ENCODE results near the gene LIAS. TPM values are rescaled to one million over a fixed set of nuclear protein-coding genes. Genes with fewer than 3 reads are reported as not detected.
"Not testable (repeated sequence)": the region's sequence is repeated elsewhere in the genome, so short reads cannot be mapped to it uniquely, and the experiment has no call there.

Gene LIAS
- total RNA-seq, 1 donor from 2014 or later = 10.9 TPM

DNA sequence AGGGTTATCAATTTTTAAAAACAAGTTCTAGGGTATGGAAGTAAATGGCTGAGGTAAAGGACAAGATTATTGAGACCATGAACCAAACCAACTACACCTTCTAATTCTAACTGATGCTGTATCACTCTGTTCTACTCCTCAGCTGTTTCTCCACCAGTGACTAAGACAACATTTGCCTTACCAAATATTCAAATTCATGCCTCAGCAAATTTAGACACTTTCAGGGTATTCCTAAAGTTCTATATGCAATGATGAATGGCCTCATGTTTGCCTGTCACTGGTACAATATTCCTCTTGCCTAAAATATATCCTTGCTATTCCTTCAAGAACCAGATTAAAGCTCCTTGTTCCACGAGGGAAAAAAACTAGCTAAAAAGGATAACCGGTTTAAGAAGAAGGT is 5.1 kb upstream of the LIAS start:
- no peak for TF ChIP-seq CTCF (conservative IDR thresholded peaks at IDR 0.05; ENCODE audit: low read depth, low read length)
- no peak overlapping the region for H3K4me3 ChIP-seq (ENCODE audit: low read depth, low read length)
- DNase-seq (ENCODE audit: low read depth) = no peak

DNA sequence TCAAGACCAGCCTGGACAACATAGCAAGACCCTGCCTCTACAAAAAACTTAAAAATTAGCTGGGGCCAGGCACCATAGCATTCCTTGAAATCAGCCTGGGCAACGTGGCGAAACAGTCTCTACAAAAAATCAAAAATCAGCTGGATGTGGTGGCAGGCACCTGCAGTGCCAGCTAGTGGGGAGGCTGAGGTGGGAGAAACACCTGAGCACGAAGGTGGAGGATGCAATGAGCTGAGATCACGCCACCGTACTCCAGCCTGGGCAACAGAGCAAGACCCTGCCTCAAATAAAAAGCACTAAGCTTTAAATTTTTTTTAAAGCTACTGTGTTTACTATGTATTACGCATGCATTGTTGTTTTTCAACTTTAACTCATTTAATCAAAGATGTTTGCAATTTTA is 3.4 kb upstream of the LIAS start:
- DNase-seq (ENCODE audit: low read depth) = no peak
- TF ChIP-seq CTCF (conservative IDR thresholded peaks at IDR 0.05; ENCODE audit: low read depth, low read length) = no peak
- H3K4me3 ChIP-seq (ENCODE audit: low read depth, low read length) = no peak overlapping the region

DNA sequence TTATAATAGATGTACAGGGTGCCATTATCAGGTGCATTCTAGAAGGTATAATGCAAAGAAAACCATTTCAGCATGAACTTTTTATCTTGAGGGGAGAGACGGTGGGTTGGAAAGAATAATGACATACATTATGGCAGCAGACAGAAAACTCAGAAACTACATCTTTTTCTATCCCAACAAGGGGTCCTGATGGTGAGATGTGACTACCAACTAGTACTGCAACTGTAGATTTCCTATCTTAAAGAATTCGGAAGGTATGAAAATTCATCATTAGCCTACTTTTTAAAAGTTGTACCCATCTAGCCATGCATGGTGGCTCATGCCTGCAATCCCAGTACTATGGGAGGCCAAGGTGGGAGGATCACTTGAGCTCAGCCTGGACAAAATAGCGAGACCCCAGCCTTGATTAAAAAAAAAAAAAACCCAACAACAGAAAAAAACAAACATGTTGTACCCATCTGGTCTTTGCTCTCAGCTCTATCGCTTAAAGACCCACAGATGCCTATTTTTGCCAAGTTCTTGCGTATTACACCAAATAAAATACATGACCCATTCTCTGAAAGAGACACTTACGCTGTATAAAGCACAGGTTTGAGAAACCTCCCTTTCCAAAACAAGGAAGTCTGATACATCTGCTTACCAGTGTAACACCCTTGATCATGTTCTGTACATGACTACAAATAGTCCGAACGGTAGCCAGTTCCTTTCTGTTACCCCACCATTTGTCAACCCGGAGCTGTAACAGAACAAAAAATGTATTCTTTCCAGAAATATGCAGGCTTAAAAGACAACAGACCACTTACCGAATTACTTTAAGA is 1.7 kb upstream of the LIAS start:
- peak overlapping the region; percentile 100 for H3K4me3 ChIP-seq (ENCODE audit: low read depth, low read length)
- no peak for TF ChIP-seq CTCF (conservative IDR thresholded peaks at IDR 0.05; ENCODE audit: low read depth, low read length)
- no peak for DNase-seq (ENCODE audit: low read depth)

DNA sequence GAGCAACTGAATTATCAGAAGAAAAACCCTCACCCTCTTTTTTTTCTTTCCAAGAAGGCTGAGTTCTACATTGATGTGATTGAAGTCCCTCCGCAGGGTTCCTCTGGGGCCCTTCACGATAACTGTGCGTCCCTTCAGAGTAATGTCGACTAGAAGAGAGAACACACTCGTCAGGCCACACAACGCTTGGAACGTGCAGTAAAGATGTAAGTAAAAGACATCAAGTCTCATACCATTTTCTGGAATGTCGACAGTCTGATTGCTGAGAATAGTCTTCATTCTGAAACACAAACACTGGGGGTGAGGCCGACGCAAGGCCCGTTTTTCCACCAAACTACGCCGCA is 723 bp upstream of the LIAS start:
- peak overlapping the region; percentile 100 for H3K4me3 ChIP-seq (ENCODE audit: low read depth, low read length)
- not testable (repeated sequence) for DNase-seq (ENCODE audit: low read depth)

GRCh38 chr4:39464886-39465501 is 6.1 kb downstream of the LIAS start:
- TF ChIP-seq CTCF (conservative IDR thresholded peaks at IDR 0.05; ENCODE audit: low read depth, low read length) = no peak
- no peak overlapping the region for H3K4me3 ChIP-seq (ENCODE audit: low read depth, low read length)
- DNase-seq (ENCODE audit: low read depth) = no peak

- TF ChIP-seq CTCF (conservative IDR thresholded peaks at IDR 0.05; ENCODE audit: low read depth, low read length) = no peak
- no peak overlapping the region for H3K4me3 ChIP-seq (ENCODE audit: low read depth, low read length)
- DNase-seq (ENCODE audit: low read depth) = peak; percentile 52
These were observed 7.9 kb downstream of the LIAS start for GRCh38 chr4:39466747-39467146.

DNA sequence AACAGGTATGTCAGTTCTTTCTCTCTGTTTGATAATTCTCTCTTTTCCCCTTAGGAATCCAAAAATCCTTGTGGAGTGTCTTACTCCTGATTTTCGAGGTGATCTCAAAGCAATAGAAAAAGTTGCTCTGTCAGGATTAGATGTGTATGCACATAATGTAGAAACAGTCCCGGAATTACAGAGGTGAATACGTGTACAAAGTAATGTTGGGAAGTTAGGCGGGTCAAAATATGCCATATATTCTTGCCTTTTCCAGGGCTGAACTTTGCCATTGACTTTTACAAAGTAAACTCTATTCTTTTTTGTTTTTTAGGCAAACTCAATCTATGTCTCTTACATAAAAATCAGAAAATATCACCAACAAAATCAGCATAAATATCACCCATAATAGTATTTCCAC is 8.6 kb downstream of the LIAS start:
- TF ChIP-seq CTCF (conservative IDR thresholded peaks at IDR 0.05; ENCODE audit: low read depth, low read length) = no peak
- no peak overlapping the region for H3K4me3 ChIP-seq (ENCODE audit: low read depth, low read length)
- DNase-seq (ENCODE audit: low read depth) = no peak

Data from epithelial cell of proximal tubule (primary cell).